ENCODE data around the gene PTGIR. TPM values are rescaled to one million over a fixed set of nuclear protein-coding genes. Genes with fewer than 3 reads are reported as not detected.

PTGIR gene
- total RNA-seq, 1 experiment from 2014 or later, result 0.24 TPM

DNA sequence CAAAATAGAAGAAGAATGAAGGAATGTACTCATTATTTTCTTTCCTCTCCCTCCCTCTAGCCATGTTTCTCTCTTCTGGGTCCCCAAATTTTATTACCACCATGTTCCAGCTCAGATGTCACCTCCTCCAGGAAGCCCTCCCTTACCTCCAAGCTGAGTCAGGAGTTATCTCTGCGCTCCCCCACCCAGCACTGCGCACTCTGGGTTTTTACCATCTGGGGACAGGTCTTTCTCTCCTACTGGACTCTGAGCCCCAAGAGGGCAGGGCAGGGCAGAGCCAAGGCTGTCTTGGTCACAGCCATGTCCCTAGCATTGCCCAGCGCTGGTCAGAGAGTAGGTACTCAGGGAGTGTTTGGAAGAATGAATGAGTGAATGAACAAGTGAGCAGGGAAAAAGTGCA lies 8.2 kb upstream of the PTGIR start:
- TF ChIP-seq RELA (CRISPR knock-in tag; IDR thresholded peaks at IDR 0.05; ENCODE audit: borderline replicate concordance) (no peak), ZNF121 (CRISPR knock-in tag; IDR thresholded peaks at IDR 0.05) (no peak), GTF2I (CRISPR knock-in tag; conservative IDR thresholded peaks at IDR 0.05) (no peak), NR1H2 (CRISPR knock-in tag; IDR thresholded peaks at IDR 0.05) (no peak), ZNF317 (CRISPR knock-in tag; IDR thresholded peaks at IDR 0.05; ENCODE audit: borderline replicate concordance, low read depth) (no peak), MYBL2 (CRISPR knock-in tag; IDR thresholded peaks at IDR 0.05) (no peak), ESRRA (CRISPR knock-in tag; IDR thresholded peaks at IDR 0.05; ENCODE audit: borderline replicate concordance) (no peak), ZBTB21 (CRISPR knock-in tag; IDR thresholded peaks at IDR 0.05; ENCODE audit: borderline replicate concordance) (no peak), EMX1 (CRISPR knock-in tag; IDR thresholded peaks at IDR 0.05) (no peak)
- Mint-ChIP-seq H3K27me3 (ENCODE audit: low read depth) (peaks cover 39% of the 10 kb centered on the region), H3K4me1 (peaks cover 27% of the 10 kb centered on the region), H3K36me3 (no peaks in the 10 kb centered on the region), H3K27ac (no peak overlapping the region), H3K4me3 (peak overlapping the region; percentile 64), H3K9me3 (no peaks in the 10 kb centered on the region)
- DNase-seq (ENCODE audit: low spot score), result no peak
- POLR2A ChIA-PET, result interaction anchor here (0.8 kb wide), 1 partner anchor 31 kb away, joined by 3 read pairs; no protein-coding TSS in a partner anchor
- ATAC-seq, result no peak
- CTCF ChIA-PET, result interaction anchor here (1.0 to 8.5 kb wide), 6 partner anchors 11 to 95 kb away, joined by 3 to 78 read pairs (median 19); partner anchors contain the start of gene DACT3

- Mint-ChIP-seq H3K9me3 (no peaks in the 10 kb centered on the region), H3K36me3 (no peaks in the 10 kb centered on the region), H3K27me3 (ENCODE audit: low read depth) (peaks cover 39% of the 10 kb centered on the region), H3K27ac (no peak overlapping the region), H3K4me1 (peaks cover 27% of the 10 kb centered on the region), H3K4me3 (no peak overlapping the region)
- ChIA-PET CTCF (interaction anchor here (0.6 to 8.5 kb wide), 10 partner anchors 10 to 122 kb away, joined by 3 to 78 read pairs (median 6); partner anchors contain the start of gene DACT3), POLR2A (interaction anchor here (1.2 kb wide), 1 partner anchor 31 kb away, joined by 9 read pairs; the partner anchor contains the start of gene CALM3)
- no peak for DNase-seq (ENCODE audit: low spot score)
- no peak for ATAC-seq
- TF ChIP-seq GRHL2 (CRISPR knock-in tag; IDR thresholded peaks at IDR 0.05; ENCODE audit: insufficient replicate concordance, severe bottlenecking) (no peak), OVOL2 (CRISPR knock-in tag; IDR thresholded peaks at IDR 0.05; ENCODE audit: borderline replicate concordance) (no peak), ATF1 (CRISPR knock-in tag; IDR thresholded peaks at IDR 0.05) (no peak), PRRX2 (CRISPR knock-in tag; IDR thresholded peaks at IDR 0.05) (no peak), CREB1 (CRISPR knock-in tag; IDR thresholded peaks at IDR 0.05) (no peak), ERG (CRISPR knock-in tag; IDR thresholded peaks at IDR 0.05) (no peak), ESRRA (CRISPR knock-in tag; IDR thresholded peaks at IDR 0.05; ENCODE audit: borderline replicate concordance) (no peak), ZNF121 (CRISPR knock-in tag; IDR thresholded peaks at IDR 0.05) (no peak)
- TF ChIP-seq, protein P1, sequence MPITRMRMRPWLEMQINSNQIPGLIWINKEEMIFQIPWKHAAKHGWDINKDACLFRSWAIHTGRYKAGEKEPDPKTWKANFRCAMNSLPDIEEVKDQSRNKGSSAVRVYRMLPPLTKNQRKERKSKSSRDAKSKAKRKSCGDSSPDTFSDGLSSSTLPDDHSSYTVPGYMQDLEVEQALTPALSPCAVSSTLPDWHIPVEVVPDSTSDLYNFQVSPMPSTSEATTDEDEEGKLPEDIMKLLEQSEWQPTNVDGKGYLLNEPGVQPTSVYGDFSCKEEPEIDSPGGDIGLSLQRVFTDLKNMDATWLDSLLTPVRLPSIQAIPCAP (CRISPR knock-in tag; IDR thresholded peaks at IDR 0.05), result no peak
- TF ChIP-seq, protein P2, sequence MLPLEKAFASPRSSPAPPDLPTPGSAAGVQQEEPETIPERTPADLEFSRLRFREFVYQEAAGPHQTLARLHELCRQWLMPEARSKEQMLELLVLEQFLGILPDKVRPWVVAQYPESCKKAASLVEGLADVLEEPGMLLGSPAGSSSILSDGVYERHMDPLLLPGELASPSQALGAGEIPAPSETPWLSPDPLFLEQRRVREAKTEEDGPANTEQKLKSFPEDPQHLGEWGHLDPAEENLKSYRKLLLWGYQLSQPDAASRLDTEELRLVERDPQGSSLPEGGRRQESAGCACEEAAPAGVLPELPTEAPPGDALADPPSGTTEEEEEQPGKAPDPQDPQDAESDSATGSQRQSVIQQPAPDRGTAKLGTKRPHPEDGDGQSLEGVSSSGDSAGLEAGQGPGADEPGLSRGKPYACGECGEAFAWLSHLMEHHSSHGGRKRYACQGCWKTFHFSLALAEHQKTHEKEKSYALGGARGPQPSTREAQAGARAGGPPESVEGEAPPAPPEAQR (CRISPR knock-in tag; IDR thresholded peaks at IDR 0.05), result no peak
- TF ChIP-seq, protein P3, sequence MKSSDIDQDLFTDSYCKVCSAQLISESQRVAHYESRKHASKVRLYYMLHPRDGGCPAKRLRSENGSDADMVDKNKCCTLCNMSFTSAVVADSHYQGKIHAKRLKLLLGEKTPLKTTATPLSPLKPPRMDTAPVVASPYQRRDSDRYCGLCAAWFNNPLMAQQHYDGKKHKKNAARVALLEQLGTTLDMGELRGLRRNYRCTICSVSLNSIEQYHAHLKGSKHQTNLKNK (CRISPR knock-in tag; IDR thresholded peaks at IDR 0.05), result no peak
These were observed 6.6 kb upstream of the PTGIR start for GRCh38 chr19:46631481-46631880.

- H3K27me3 Mint-ChIP-seq (ENCODE audit: low read depth), result peaks cover 39% of the 10 kb centered on the region
- CTCF ChIA-PET, result interaction anchor here (0.6 to 8.5 kb wide), 11 partner anchors 10 to 123 kb away, joined by 3 to 78 read pairs (median 6); partner anchors contain the start of genes DACT3 and PRKD2
- H3K4me1 Mint-ChIP-seq, result peaks cover 25% of the 10 kb centered on the region
- H3K9me3 Mint-ChIP-seq, result no peaks in the 10 kb centered on the region
- no peaks in the 10 kb centered on the region for H3K36me3 Mint-ChIP-seq
- H3K27ac Mint-ChIP-seq, result no peak overlapping the region; the same call in 1 of the 2 replicates
- no peak overlapping the region for H3K4me3 Mint-ChIP-seq
- ATAC-seq, result no peak
- POLR2A ChIA-PET, result interaction anchor here (0.6 to 1.2 kb wide), 3 partner anchors 30 to 238 kb away, joined by 3 to 9 read pairs (median 4); partner anchors contain the start of genes CALM3 and DACT3
- no peak for DNase-seq (ENCODE audit: low spot score)
- TF ChIP-seq MLX (CRISPR knock-in tag; IDR thresholded peaks at IDR 0.05) (no peak), HMGXB4 (CRISPR knock-in tag; IDR thresholded peaks at IDR 0.05) (no peak), PRDM15 (CRISPR knock-in tag; IDR thresholded peaks at IDR 0.05) (0 out of 2 replicates have a peak, but pooled peaks have one; percentile 9)
These were observed 5.8 kb upstream of the PTGIR start for GRCh38 chr19:46630586-46631205.
